Measurements from ENCODE around the gene HMOX1.

The HMOX1 gene

DNA sequence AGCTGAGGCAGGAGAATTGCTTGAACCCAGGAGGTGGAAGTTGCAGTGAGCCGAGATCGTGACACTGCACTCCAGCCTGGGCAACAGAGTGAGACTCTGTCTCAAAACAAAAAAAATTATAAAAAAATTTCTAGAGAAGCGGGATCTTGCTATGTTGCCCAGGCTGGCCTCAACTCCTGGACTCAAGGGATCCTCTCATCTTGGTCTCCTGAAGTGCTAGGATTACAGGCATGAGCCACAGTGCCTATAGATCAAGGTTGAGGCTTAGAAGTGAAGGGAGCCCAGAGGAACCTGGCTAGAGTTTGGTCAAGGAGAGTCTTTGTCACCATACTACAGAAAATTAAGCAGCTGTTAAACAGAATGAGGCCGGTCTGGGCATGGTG, 17.7 kb downstream of the HMOX1 start:
- TF ChIP-seq CTCF (IDR thresholded peaks at IDR 0.05; ENCODE audit: low read depth, low read length, missing control alignments), result no peak
- no peak for DNase-seq (ENCODE audit: extremely low read depth, low read depth)
- no peak overlapping the region for H3K4me3 ChIP-seq (replicated peaks; ENCODE audit: low read depth, low read length)

DNA sequence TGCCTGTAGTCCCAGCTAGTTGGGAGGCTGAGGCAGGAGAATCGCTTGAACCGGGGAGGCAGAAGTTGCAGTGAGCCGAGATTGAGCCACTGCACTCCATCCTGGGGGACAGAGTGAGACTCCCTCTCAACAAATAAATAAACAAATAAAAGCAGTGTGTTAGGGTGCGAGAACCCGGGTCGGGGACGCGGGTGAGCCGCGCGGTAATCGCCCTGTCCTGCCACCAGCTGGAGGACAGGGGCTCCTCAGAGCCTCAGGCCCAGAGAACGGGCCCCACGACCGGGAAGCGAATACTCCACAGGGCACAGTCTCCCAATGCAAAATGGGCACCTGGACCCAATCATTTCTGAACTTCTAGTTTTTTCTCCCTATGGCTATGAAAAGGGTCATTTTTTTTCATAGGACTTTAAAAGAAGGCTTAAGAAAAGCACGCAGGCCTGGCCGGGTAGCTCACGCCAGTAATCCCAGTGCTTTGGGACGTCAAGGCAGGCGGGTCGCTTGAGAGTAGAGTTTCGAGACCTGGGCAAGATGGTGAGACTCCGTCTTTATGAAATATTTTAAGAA, 18.3 kb downstream of the HMOX1 start:
- no peak for DNase-seq (ENCODE audit: extremely low read depth, low read depth)
- H3K4me3 ChIP-seq (replicated peaks; ENCODE audit: low read depth, low read length), result peak overlapping the region; percentile 89
- TF ChIP-seq CTCF (IDR thresholded peaks at IDR 0.05; ENCODE audit: low read depth, low read length, missing control alignments), result no peak

- TF ChIP-seq CTCF (IDR thresholded peaks at IDR 0.05; ENCODE audit: low read depth, low read length, missing control alignments), result no peak
- peak within 1 kb of the TSS; percentile 89 for H3K4me3 ChIP-seq (replicated peaks; ENCODE audit: low read depth, low read length)
Measured at GRCh38 chr22:35399678-35400500, 19.0 kb downstream of the HMOX1 start, which contains the start of gene MCM5. TSS of gene MCM5 (plus strand) at chr22:35400140. CDS start at chr22:35400439, 299 bp downstream.

GRCh38 chr22:35400501-35400790, 19.6 kb downstream of the HMOX1 start:
- TF ChIP-seq CTCF (IDR thresholded peaks at IDR 0.05; ENCODE audit: low read depth, low read length, missing control alignments), result no peak
- DNase-seq (ENCODE audit: extremely low read depth, low read depth), result no peak
- H3K4me3 ChIP-seq (replicated peaks; ENCODE audit: low read depth, low read length), result peak overlapping the region; percentile 89

More at GRCh38 chr22:35399678-35400500, 19.0 kb downstream of the HMOX1 start, which contains the start of gene MCM5:
- peak; percentile 95 for DNase-seq (ENCODE audit: extremely low read depth, low read depth)

GRCh38 chr22:35401863-35402262, 21.0 kb downstream of the HMOX1 start:
- no peak for TF ChIP-seq CTCF (IDR thresholded peaks at IDR 0.05; ENCODE audit: low read depth, low read length, missing control alignments)
- peak overlapping the region; percentile 89 for H3K4me3 ChIP-seq (replicated peaks; ENCODE audit: low read depth, low read length)
- no peak for DNase-seq (ENCODE audit: extremely low read depth, low read depth)

GRCh38 chr22:35403356-35403755, 22.5 kb downstream of the HMOX1 start:
- no peak for DNase-seq (ENCODE audit: extremely low read depth, low read depth)
- no peak for TF ChIP-seq CTCF (IDR thresholded peaks at IDR 0.05; ENCODE audit: low read depth, low read length, missing control alignments)
- H3K4me3 ChIP-seq (replicated peaks; ENCODE audit: low read depth, low read length), result no peak overlapping the region

Measured in HFF-Myc (cell line).